B cell (primary cell): ENCODE results near the gene CARMIL3.

Source experiments
- CTCF ChIP-seq: fragments of 200-600 bp; IDR thresholded peaks from one replicate; pipeline ENCODE4 v1.8.0; 2022; ENCODE audit warnings: antibody characterized with exemption, mild to moderate bottlenecking
- EZH2 ChIP-seq: IDR thresholded peaks from 2 replicates; pipeline ENCODE4 v1.6.1; 2012; ENCODE audit warnings: borderline replicate concordance, low read depth, mild to moderate bottlenecking, moderate library complexity, low read length; ENCODE audit not compliant: insufficient read depth, poor library complexity, severe bottlenecking

DNA sequence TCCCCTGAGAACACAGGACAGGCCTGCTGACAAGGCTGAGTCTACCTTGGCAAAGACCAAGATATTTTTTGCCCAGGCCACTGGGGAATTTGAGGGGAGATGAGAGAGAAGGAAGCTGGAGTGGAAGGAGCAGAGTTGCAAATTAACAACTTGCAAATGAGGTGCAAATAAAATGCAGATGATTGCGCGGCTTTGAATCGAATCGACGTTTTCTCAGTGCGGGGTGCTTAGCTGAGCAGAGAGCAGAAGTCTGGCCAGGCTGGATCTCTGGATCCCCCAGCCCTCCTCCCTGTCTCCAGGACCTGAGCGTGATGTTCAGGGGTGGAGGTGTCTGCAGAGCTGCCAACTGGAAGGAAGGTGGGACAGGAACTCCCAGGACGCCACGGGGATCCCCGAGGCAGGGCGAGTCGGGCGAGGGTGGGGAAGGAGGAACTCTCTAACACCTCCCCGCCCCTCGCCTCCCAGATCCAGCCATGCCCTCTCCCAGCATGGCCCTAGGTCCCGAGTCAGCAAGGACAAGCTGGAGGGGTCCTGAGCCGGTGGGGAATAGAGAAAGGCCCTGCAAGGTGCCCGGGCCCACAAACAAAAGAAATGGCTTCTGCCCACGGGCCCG lies 527 bp upstream of the CARMIL3 start:
- TF ChIP-seq CTCF (no peak), EZH2 (no peak)
